ENCODE results near the gene RETNLB. TPM values are rescaled to one million over a fixed set of nuclear protein-coding genes. Genes with fewer than 3 reads are reported as not detected.

Gene RETNLB
- total RNA-seq, 3 donors from 2014 or later = not detected

DNA sequence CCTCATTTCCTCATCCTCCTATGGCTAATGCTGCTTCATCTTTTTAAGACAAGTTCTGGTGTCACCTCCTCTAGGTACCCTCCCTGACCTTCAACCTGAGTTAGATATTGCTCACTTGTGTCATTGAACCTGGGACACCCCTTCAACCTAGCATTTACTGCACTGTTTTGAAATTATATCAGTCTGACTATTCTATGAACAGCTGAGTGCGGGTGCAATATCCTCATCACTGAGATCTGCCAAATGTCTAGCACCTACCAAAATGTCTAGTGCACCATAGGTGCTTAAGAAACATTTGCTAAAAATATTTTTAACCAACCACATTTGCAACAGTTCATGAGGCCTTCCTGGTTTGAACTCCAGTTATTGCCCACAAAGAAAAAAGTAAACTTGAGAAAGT is 34.5 kb downstream of the RETNLB start:
- Mint-ChIP-seq H3K4me1 (ENCODE audit: low read depth) (peaks cover 2% of the 10 kb centered on the region), H3K4me3 (no peak overlapping the region), H3K9me3 (peaks cover 7% of the 10 kb centered on the region), H3K27me3 (ENCODE audit: low read depth) (no peaks in the 10 kb centered on the region), H3K36me3 (ENCODE audit: insufficient read depth) (peaks cover 3% of the 10 kb centered on the region)
- no peak for DNase-seq
- ATAC-seq = no peak

DNA sequence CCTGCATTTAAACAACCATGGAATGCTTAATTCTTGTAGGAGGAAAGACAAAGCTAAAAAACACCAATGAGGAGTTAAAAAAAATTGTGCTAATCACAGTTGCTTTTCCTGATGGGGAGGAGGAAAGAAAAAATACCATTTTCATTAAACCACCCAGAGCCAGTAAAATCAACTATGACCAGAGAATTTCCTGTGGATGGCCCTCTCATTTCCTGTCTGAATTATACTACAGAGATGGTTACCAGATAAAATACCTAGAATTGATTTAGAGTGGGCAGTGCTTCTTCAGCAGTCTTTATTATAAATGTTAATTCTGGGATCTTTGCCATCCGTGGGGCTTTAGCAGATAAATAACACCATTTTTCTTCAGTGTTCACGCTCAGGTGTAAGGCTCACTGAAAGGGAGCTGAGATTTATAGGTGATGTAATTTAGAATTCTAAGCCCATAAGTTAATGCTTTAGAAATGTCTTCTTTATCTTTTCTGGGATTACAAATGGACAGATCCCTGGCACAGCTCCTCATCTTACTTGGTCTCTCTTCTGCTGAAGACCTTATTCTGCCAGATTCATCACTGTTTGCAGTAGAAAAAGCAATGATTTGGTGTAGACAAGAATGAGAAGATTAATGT is 37.9 kb downstream of the RETNLB start:
- DNase-seq = no peak
- H3K27me3 Mint-ChIP-seq (ENCODE audit: low read depth) = no peaks in the 10 kb centered on the region
- ATAC-seq = no peak
- H3K36me3 Mint-ChIP-seq (ENCODE audit: insufficient read depth) = peaks cover 3% of the 10 kb centered on the region
- H3K4me1 Mint-ChIP-seq (ENCODE audit: low read depth) = peaks cover 2% of the 10 kb centered on the region
- H3K4me3 Mint-ChIP-seq = no peak overlapping the region
- H3K9me3 Mint-ChIP-seq = peaks cover 7% of the 10 kb centered on the region

DNA sequence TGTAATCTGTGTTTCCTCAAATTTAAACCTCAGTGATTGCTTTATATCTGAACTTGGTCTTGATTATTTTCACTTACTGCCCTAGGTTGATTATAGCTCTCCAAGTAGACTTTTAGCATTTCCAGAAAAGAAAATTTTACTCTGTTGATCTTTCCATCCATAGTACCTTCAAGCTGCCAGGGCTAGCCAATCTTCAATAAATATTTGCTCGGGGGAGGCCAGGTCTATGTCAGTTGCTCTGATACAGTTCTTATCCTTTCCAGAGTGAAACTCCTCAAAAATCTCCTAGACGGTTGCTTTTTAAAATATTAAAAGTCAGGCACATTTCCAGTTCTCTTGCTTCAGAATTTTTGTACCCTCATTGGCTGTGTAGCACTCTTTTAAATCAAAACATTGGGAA is 38.8 kb downstream of the RETNLB start:
- H3K27me3 Mint-ChIP-seq (ENCODE audit: low read depth) = no peaks in the 10 kb centered on the region
- H3K9me3 Mint-ChIP-seq = peaks cover 7% of the 10 kb centered on the region
- peaks cover 3% of the 10 kb centered on the region for H3K36me3 Mint-ChIP-seq (ENCODE audit: insufficient read depth)
- peaks cover 2% of the 10 kb centered on the region for H3K4me1 Mint-ChIP-seq (ENCODE audit: low read depth)
- no peak overlapping the region for H3K4me3 Mint-ChIP-seq
- DNase-seq = no peak
- ATAC-seq = no peak

DNA sequence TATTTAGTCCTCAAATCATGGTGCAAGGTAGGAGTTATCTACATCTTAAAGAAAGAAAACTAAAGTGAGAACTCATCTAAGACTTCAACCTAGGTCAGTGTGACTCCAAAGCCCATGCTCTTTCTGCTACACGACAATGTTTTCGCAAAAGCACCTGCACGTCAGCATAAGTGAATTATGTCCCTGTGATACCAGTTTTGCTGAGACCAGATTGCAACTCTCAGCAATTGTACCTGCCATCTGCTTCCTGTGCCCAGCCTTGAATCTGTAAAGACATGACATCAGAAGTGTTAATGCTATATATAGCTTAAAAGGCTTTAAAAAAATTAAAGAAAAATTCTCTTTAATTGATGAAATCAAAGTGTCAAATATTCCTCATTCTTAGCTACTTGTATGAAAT is 43.4 kb downstream of the RETNLB start:
- no peak for ATAC-seq

DNA sequence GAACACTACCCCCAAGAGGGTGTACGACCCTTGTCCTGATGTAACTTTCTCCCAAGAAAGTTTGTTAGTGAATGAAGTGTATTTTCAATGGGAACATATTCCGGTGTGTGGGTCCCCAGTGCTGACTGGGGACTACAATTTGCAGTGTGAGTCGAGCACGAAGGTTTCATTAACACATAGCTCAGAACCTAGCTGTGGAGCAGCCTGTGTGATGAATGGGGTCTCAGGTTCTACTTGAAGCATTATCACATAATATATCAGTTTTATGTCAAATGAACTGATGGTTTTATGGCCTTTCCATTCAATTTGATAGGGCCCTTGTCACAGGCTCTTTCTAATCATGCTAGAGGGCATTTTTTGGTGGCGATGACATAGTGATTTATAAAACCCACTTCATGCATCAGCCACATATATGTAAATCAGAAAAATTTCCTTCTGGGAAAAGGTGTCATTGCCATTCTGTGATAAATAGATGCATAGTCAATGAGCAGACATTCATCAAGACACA is 44.1 kb downstream of the RETNLB start:
- DNase-seq (no peak), ATAC-seq (no peak)
- no peaks in the 10 kb centered on the region for H3K36me3 Mint-ChIP-seq (ENCODE audit: insufficient read depth)
- no peaks in the 10 kb centered on the region for H3K4me1 Mint-ChIP-seq (ENCODE audit: low read depth)
- H3K4me3 Mint-ChIP-seq = no peak overlapping the region
- H3K27me3 Mint-ChIP-seq (ENCODE audit: low read depth) = no peaks in the 10 kb centered on the region
- H3K9me3 Mint-ChIP-seq = no peaks in the 10 kb centered on the region

More for the DNA sequence above, 43.4 kb downstream of the RETNLB start:
- no peaks in the 10 kb centered on the region for H3K9me3 Mint-ChIP-seq
- no peak for DNase-seq
- no peaks in the 10 kb centered on the region for H3K36me3 Mint-ChIP-seq (ENCODE audit: insufficient read depth)
- H3K4me3 Mint-ChIP-seq = no peak overlapping the region
- H3K4me1 Mint-ChIP-seq (ENCODE audit: low read depth) = no peaks in the 10 kb centered on the region
- no peaks in the 10 kb centered on the region for H3K27me3 Mint-ChIP-seq (ENCODE audit: low read depth)

Other genes with a start within 250 kb of the RETNLB start
- gene MYH15, start 246.8 kb downstream of the RETNLB start, total RNA-seq = under 1 TPM in 2 of 3 donors, not detected in 1; 0.03 to 0.08 TPM
- 10 to 100 TPM; 15.4 to 20.3 (median 15.7) TPM for gene CIP2A, start 168.0 kb downstream of the RETNLB start, total RNA-seq
- gene DZIP3, start 167.7 kb downstream of the RETNLB start, total RNA-seq = 1 to 10 TPM; 2.4 to 2.7 (median 2.6) TPM
- 10 to 100 TPM in 1 of 3 donors, 1 to 10 TPM in 2; 7.1 to 16.3 (median 9.3) TPM for gene TRAT1, start 65.4 kb upstream of the RETNLB start, total RNA-seq
- not detected for gene GUCA1C, start 196.5 kb upstream of the RETNLB start, total RNA-seq